Keratinocyte (primary cell): Measurements from ENCODE around the gene IL18RAP. TPM values are rescaled to one million over a fixed set of nuclear protein-coding genes. Genes with fewer than 3 reads are reported as not detected.

ENCODE experiments used
- DNase-seq: peaks from one replicate; pipeline ENCODE4 v3.0.0-alpha.2; 2011; ENCODE audit warnings: low read depth, missing footprints, low spot score
- FAIRE-seq: peaks from 2 replicates; lab custom pipeline; 2011; peaks lifted over from hg19 to GRCh38; lab: Jason Lieb, UNC
- H2AFZ ChIP-seq: 2 replicates; pipeline ENCODE4 v1.6.0; 2012; ENCODE audit warnings: low read length, control low read depth, inconsistent platforms; ENCODE audit not compliant: control insufficient read depth
- H3K27ac ChIP-seq: 2 replicates; pipeline ENCODE4 v1.5.1; 2011; ENCODE audit warnings: low read length; ENCODE audit not compliant: control insufficient read depth, insufficient read depth
- H3K27me3 ChIP-seq: 3 replicates; pipeline ENCODE4 v1.6.0; 2011; ENCODE audit warnings: low read length; ENCODE audit not compliant: control insufficient read depth, insufficient read depth; ENCODE audit errors: extremely low read depth
- H3K36me3 ChIP-seq, 2 experiments: 2 replicates in 1 of 2; 3 replicates in 1 of 2; pipeline ENCODE4 v1.5.1; 2011; ENCODE audit warnings: low read length in 2 of 2, mild to moderate bottlenecking in 1 of 2; ENCODE audit not compliant: control insufficient read depth in 2 of 2, insufficient read depth in 2 of 2; ENCODE audit errors: extremely low read depth in 1 of 2
- H3K4me1 ChIP-seq: 3 replicates; pipeline ENCODE4 v1.5.1; 2011; ENCODE audit warnings: low read length; ENCODE audit not compliant: control insufficient read depth, insufficient read depth; ENCODE audit errors: extremely low read depth
- H3K4me2 ChIP-seq: 3 replicates; pipeline ENCODE4 v1.6.0; 2011; ENCODE audit warnings: low read depth, low read length; ENCODE audit not compliant: control insufficient read depth, insufficient read depth; ENCODE audit errors: extremely low read depth
- H3K4me3 ChIP-seq, 3 experiments: fragments of 200-600 bp in 1 of 3; sonication (generic) in 1 of 3; 2 replicates in 2 of 3; 3 replicates in 1 of 3; pipeline ENCODE4 v1.5.1; 2011 to 2016; ENCODE audit warnings: low read length in 3 of 3, mild to moderate bottlenecking in 3 of 3, control low read depth in 2 of 3, inconsistent platforms in 1 of 3, low read depth in 1 of 3, mixed read lengths in 1 of 3, mixed run types in 1 of 3, moderate library complexity in 1 of 3; ENCODE audit not compliant: control insufficient read depth in 2 of 3, insufficient read depth in 2 of 3; ENCODE audit errors: extremely low read depth in 1 of 3
- H3K79me2 ChIP-seq: 2 replicates; pipeline ENCODE4 v1.6.0; 2012; ENCODE audit warnings: low read length; ENCODE audit not compliant: control insufficient read depth, insufficient read depth
- H3K9ac ChIP-seq: 3 replicates; pipeline ENCODE4 v1.6.0; 2011; ENCODE audit warnings: low read length; ENCODE audit not compliant: control insufficient read depth, insufficient read depth; ENCODE audit errors: extremely low read depth
- H3K9me1 ChIP-seq: 3 replicates; pipeline ENCODE4 v1.6.0; 2011; ENCODE audit warnings: low read length; ENCODE audit not compliant: control insufficient read depth, insufficient read depth; ENCODE audit errors: extremely low read depth
- H3K9me3 ChIP-seq: 2 replicates; pipeline ENCODE4 v1.5.1; 2012; ENCODE audit warnings: low read depth, low read length; ENCODE audit not compliant: control insufficient read depth
- H4K20me1 ChIP-seq: 3 replicates; pipeline ENCODE4 v1.6.0; 2011; ENCODE audit warnings: low read length; ENCODE audit not compliant: control insufficient read depth, insufficient read depth; ENCODE audit errors: extremely low read depth
- CTCF ChIP-seq, 3 experiments: IDR thresholded peaks in 1 of 3; conservative IDR thresholded peaks in 1 of 3; optimal IDR thresholded peaks in 1 of 3; 2 replicates in 2 of 3; 3 replicates in 1 of 3; pipeline versions ENCODE3 to v1.5.1; 2011; ENCODE audit warnings: low read length in 3 of 3, mild to moderate bottlenecking in 3 of 3, moderate library complexity in 2 of 3, control low read depth in 1 of 3, inconsistent platforms in 1 of 3; ENCODE audit not compliant: insufficient read depth in 2 of 3; ENCODE audit errors: extremely low read depth in 1 of 3
- EZH2 ChIP-seq: IDR thresholded peaks from one replicate; pipeline ENCODE4 v1.6.1; 2012; ENCODE audit warnings: inconsistent platforms, mild to moderate bottlenecking, low read length, moderate library complexity
- dilution Hi-C: fragments of 300-500 bp; cut with MboI; formaldehyde crosslinking; loops from one replicate; pipeline ENCODE4 v1.7.0; 2020; ENCODE audit warnings: low sequenced_read_pairs; ENCODE audit not compliant: extremely low pct_ligation_motif_present
- polyA minus RNA-seq, 3 experiments: library from RNA; depleted of rRNA, polyadenylated mRNA; stranded (reverse); fragments of >200 nt; gene quantifications; 1 replicate in 1 of 3; 2 replicates in 1 of 3; 3 replicates in 1 of 3; pipeline ENCODE4 v1.2.3, GENCODE V29; 2011
- polyA plus RNA-seq, 5 experiments: library from polyadenylated mRNA; depleted of rRNA in 3 of 5; stranded (reverse) in 3 of 5; stranded (forward) in 1 of 5; unstranded in 1 of 5; fragments of >200 nt; gene quantifications; 1 replicate in 1 of 5; 2 replicates in 3 of 5; 3 replicates in 1 of 5; pipeline versions ENCODE4 v1.2.1 to v1.2.3, GENCODE V29; 2011 to 2012; ENCODE audit warnings: missing spikeins in 2 of 5, low read depth in 1 of 5, low replicate concordance in 1 of 5

Gene IL18RAP
- polyA plus RNA-seq (not detected in 3 replicates), polyA minus RNA-seq (not detected in 3 replicates)
- not detected for polyA plus RNA-seq (2011; ENCODE audit: low read depth)
- polyA plus RNA-seq (2011; cell fraction: cytosol; rRNA removed), result not detected in 2 replicates
- polyA plus RNA-seq (2011; cell fraction: nucleus; rRNA removed), result not detected in 2 replicates
- 0.06 TPM in 1 of 2 replicates, not detected in the other for polyA plus RNA-seq (2012; ENCODE audit: low replicate concordance)
- polyA minus RNA-seq (2011; cell fraction: cytosol; rRNA and poly(A)+ RNA removed), result not detected
- not detected in 2 replicates for polyA minus RNA-seq (2011; cell fraction: nucleus; rRNA and poly(A)+ RNA removed)

- dilution Hi-C loops, result no loop called here
- no peak for FAIRE-seq
Measured at GRCh38 chr2:102422910-102423309, at the start of gene IL18RAP. TSS of gene IL18RAP (plus strand) at chr2:102423160. CDS start at chr2:102423278, 118 bp downstream.

GRCh38 chr2:102376052-102376591 is 46.8 kb upstream of the IL18RAP start:
- no peaks in the 10 kb centered on the region for H4K20me1 ChIP-seq
- no peak overlapping the region for H3K9ac ChIP-seq
- H3K9me1 ChIP-seq, result no peaks in the 10 kb centered on the region
- no peak for TF ChIP-seq CTCF (optimal IDR thresholded peaks at IDR 0.05 in 1 of 3, IDR thresholded peaks at IDR 0.05 in 1 of 3, conservative IDR thresholded peaks at IDR 0.05 in 1 of 3; ENCODE audit: extremely low read depth in 1 of 3, insufficient read depth in 2 of 3, low read length in 3 of 3)
- no peak for TF ChIP-seq EZH2
- DNase-seq, result no peak
- H3K27ac ChIP-seq, result no peak overlapping the region
- no peak for FAIRE-seq
- no peak overlapping the region for H3K4me3 ChIP-seq
- no peaks in the 10 kb centered on the region for H3K27me3 ChIP-seq
- no peak overlapping the region for H3K4me2 ChIP-seq
- H3K9me3 ChIP-seq, result no peaks in the 10 kb centered on the region
- H3K36me3 ChIP-seq, result no peaks in the 10 kb centered on the region
- H3K79me2 ChIP-seq, result no peaks in the 10 kb centered on the region
- no peaks in the 10 kb centered on the region for H3K4me1 ChIP-seq
- H2AFZ ChIP-seq, result no peak overlapping the region
- dilution Hi-C loops, result no loop called here

More at GRCh38 chr2:102422910-102423309, at the start of gene IL18RAP:
- no peak within 1 kb of the TSS for H3K4me3 ChIP-seq
- H3K9me3 ChIP-seq, result no peaks in the 10 kb centered on the region
- no peak within 1 kb of the TSS for H2AFZ ChIP-seq
- H3K4me1 ChIP-seq, result no peaks in the 10 kb centered on the region
- H3K36me3 ChIP-seq, result no peaks in the 10 kb centered on the region
- no peaks in the 10 kb centered on the region for H3K79me2 ChIP-seq
- no peaks in the 10 kb centered on the region for H3K9me1 ChIP-seq
- no peak for DNase-seq
- no peaks in the 10 kb centered on the region for H4K20me1 ChIP-seq
- peaks cover 14% of the 10 kb centered on the region for H3K27me3 ChIP-seq
- no peak within 1 kb of the TSS for H3K4me2 ChIP-seq
- TF ChIP-seq CTCF (optimal IDR thresholded peaks at IDR 0.05 in 1 of 3, IDR thresholded peaks at IDR 0.05 in 1 of 3, conservative IDR thresholded peaks at IDR 0.05 in 1 of 3; ENCODE audit: extremely low read depth in 1 of 3, insufficient read depth in 2 of 3, low read length in 3 of 3), result no peak
- no peak for TF ChIP-seq EZH2
- H3K27ac ChIP-seq, result no peak within 1 kb of the TSS
- H3K9ac ChIP-seq, result no peak within 1 kb of the TSS
